Measurements from ENCODE around the gene SLC22A17.
A peak's percentile ranks its signal among the peaks of the same experiment; 100 is the strongest.
"Not testable (repeated sequence)": the region's sequence is repeated elsewhere in the genome, so short reads cannot be mapped to it uniquely, and the experiment has no call there.

The SLC22A17 gene

DNA sequence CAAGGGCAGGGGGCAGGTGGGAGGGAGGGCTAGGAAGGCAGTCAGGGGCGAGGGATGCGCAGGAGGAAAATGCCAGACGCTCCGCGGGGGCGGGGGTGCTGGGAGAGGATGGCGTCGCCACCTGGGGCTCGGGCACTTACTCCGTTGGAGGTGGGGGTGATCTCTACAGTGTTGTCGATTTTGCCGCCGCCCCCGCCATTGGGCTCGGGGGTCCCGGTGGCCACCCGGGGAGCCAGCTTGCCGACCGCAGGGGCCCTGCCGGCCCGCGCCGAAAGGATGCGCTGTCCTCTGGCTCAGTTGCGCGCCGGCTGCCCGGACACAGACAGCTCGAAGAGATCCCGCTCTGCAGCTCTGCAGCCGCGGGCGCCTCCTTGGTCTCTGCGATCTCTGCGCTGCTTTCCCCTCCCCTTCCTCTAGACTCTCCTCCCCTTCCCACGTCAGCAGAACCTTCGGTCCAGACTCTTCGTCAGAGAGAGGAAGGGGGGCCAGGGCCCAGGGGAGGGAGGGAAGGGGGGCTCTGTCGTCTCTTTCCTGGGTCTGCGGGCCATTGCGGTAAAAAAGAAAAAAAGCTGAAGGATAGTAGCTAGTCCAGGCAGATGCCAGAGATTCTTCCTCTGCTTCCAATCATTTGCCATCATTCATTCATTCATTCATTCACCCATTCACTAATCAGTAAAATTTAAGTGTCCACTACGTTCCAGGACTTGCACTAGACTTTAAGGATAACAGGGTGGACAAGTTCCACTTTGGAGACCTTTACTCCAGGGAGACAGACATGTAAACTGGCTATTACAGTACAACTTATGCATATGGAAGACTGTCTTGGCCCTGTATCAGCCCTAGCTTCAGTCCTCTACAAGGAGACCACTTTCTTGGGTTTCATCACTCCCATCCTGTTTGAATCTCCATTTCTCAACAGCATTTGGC lies at the start of gene SLC22A17:
Gene SLC22A17, minus strand, starts transcription at position 382 of the 927 bp plus-strand sequence.
- DNase-seq (ENCODE audit: low spot score) = peak; percentile 95

DNA sequence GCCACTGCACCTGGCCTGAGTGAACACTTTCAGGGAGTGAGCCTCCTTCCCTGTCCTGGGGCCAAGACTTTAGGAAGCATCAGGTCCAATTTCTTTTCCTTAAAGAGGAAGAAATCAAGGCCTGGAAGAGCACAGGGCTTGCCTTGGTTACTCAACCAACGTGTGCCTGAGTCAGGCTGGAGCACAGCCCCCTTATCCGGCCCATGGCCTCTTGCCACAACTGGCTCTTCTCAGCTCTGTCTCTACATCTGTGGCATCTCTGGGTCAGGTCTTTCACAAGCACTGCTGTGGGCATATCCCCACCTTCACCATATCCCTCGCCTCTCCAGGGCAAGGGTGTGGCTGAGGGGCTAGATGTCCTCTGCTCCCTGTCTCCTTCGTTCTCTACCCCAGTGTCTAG lies 48.6 kb upstream of the SLC22A17 start:
- no peak for DNase-seq (ENCODE audit: low spot score)

GRCh38 chr14:23400496-23401149 lies 47.9 kb upstream of the SLC22A17 start:
- DNase-seq (ENCODE audit: low spot score) = not testable (repeated sequence)

DNA sequence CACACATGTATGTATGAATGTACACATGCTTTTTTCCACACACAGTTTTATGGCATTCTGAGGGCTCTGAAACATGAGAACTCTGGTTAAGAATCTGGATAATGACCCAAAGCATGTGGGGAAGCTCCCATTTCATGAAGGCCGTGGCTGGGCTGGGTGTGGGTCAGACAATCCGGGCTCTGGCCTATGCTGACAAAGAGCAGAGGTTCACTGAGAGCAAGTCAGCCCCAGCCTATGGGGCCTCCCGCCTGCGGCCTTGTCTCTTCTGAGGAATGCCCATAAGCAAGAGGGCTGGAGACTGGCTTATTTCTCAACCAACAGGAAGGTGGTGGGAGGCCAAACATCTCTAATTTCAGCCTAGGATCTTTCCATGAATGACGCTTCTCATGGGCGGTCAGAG lies 46.9 kb upstream of the SLC22A17 start:
- no peak for DNase-seq (ENCODE audit: low spot score)

DNA sequence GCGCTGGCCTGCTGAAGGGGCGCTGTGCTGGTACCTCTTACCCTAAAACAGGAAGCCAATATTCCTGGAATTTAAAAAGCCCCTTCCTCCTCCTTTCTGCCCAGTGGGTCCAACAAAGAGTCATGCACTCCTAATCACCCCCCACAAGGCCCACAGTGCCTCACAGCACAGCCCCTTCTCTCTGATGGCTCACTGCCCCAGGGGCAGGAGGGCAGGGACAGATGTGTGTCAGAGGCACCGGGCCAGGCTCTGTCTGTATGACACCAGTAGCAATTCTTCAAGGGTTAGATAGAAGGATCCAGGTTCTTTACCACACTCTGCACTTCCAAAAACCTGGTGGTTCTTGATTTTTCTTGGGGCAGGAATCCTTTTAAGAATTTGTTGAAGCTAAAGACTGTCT lies 46.4 kb upstream of the SLC22A17 start:
- no peak for DNase-seq (ENCODE audit: low spot score)

DNA sequence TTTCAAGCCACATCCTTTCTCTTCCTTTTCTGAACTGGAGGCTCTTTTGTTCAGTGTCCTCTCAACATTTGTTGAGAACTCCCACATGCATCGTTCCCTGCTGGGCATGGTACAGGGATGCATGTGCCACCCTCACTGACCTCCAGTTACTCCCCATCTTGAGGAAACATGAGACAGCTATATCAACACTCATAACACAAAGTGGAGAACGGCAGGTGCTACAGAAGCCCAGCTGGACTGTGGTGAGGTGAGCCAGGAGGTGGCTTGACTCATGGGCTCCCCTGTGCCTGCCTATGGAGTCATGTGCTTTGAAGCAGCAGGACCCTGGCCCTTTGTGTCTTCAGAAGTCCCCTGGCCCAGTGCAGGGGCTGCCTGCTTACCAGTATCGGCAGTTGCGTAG lies 45.7 kb upstream of the SLC22A17 start:
- DNase-seq (ENCODE audit: low spot score) = no peak

DNA sequence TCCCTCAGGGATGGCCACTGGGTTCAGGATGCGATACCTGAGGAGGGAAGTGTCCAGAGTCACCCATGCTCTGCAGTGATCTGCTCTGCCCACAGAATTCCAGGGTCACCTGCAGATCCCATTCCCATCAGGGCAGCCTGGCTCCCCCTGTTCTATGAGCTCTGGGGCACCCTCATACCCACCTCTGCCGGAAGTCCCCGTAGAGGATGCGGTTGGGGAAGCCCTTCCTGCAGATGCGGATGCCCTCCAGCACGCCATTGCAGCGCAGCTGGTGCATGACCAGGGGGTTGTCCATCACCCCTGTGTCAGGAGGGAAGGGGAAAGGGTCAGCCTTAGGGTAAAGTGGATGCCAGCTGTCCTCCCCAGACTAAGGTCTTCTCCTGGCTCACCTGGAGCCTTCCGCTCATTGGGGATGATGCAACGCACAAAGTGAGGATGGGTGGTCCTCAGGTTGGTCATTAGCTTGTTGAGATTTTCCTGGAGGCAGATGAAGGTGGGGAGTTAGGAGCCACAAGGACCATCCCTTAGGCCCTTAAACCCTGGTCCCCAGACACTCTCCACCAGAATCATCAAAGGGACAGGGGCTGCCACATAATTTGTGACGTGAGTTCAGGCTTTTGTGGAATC lies 44.2 kb upstream of the SLC22A17 start:
- DNase-seq (ENCODE audit: low spot score) = no peak

DNA sequence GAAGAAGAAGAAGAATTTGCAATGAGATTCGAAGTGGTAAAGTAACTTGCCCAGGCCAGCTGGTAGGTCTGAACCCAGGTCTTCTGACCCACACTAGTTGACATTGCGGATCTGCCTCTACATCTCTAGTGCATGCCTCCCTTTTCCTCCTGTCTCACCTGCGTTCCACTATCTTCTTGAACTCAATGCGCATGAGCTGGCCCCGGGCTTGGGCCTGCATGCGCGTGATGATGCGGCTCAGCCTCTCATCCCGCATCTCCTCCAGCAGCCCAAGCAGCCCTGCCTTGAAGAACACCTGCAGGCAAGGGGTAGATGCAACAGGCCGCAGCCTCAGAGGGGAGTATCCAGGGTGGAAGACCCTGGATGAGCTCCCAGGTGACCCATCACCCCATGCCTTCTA lies 43.4 kb upstream of the SLC22A17 start:
- no peak for DNase-seq (ENCODE audit: low spot score)

DNA sequence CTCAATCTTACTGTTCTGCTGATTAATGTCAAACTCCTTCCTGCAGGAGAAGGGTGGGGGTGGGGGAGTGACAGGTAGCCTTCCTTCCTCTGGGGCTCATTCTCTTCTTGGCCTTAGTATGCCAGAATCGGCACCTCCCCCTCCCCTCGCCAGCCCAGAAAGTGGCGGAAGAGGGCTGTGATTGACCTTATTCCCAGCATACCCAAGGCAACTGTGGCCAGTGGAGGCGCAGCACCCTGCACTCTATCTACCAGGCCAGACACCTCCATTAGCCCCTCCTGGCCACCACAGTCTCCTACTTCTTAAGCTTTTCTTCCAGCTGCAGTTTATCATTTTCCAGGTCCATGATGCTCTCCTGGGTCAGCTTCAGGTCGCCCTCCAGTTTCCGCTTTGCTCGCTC lies 39.9 kb upstream of the SLC22A17 start:
- DNase-seq (ENCODE audit: low spot score) = no peak

GRCh38 chr14:23389871-23390270 lies 37.2 kb upstream of the SLC22A17 start:
- not testable (repeated sequence) for DNase-seq (ENCODE audit: low spot score)

- DNase-seq (ENCODE audit: low spot score) = no peak
Measured at GRCh38 chr14:23389396-23389795, 36.7 kb upstream of the SLC22A17 start.

DNA sequence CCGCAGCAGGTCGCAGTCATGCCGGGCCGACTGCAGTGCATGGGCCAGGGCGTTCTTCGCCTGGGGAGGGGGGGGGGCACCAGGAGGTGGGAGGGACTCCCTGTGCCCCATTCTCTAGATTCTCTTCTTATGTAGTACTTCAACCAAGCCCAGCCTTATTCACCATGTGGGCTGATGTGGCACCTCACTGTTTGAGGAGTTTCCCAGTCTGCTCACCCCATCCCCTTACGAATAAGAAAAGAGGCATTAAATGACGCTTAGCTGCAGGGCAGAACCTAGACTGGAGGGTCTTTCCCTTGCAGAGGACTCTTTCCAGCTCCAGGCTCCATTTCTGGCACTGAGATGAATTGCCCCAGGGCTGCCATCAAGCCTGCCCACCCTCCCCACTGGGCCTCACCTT lies 36.3 kb upstream of the SLC22A17 start:
- DNase-seq (ENCODE audit: low spot score) = no peak

- DNase-seq (ENCODE audit: low spot score) = no peak
Measured at GRCh38 chr14:23387916-23388882, 35.5 kb upstream of the SLC22A17 start.

- no peak for DNase-seq (ENCODE audit: low spot score)
Measured at GRCh38 chr14:23386999-23387398, 34.3 kb upstream of the SLC22A17 start.

DNA sequence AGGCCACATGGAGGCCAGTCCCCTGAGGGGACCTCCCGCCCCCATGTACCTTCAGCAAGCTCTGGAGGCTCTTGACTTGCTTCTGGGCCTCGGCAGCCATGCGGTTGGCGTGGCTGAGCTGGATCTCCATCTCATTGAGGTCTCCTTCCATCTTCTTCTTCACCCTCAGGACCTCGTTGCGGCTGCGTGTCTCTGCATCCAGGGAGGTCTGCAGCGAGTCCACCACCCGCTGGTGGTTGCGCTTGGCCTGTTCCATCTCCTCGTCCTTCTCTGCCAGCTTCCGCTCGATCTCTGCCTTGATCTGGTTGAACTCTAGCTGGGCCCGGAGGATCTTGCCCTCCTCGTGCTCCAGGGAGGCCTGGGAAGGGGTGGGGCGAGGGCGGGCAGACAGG lies 33.6 kb upstream of the SLC22A17 start:
- not testable (repeated sequence) for DNase-seq (ENCODE audit: low spot score)

DNA sequence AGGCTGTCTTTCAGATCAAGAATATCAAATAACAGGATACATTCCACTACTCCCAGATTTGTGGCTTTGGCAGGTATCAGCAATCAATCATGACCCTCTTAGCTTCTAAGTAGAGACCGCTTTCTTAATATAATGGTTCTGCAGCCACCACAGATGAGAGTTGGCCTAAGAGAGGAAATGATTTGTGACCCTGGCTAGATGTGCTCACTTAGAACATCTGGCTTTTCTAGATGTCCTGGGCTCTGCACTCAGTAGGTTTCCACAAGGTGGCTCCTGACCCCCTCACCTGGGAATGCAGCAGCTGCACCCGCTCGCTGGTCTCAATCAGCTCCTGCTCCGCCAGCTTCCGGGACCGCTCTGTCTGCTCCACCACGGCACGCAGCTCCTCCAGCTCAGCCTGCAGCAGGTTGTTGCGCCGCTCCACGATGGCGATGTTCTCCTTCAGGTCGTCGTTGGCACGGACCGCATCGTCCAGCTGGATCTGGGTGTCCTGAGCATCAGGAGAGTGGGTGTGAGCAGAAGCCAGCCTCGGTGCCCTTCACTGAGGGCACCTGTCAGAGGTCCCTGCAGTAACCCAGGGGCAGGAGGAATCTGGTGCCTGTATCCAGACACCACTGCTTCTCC lies 33.1 kb upstream of the SLC22A17 start:
- DNase-seq (ENCODE audit: low spot score) = no peak

DNA sequence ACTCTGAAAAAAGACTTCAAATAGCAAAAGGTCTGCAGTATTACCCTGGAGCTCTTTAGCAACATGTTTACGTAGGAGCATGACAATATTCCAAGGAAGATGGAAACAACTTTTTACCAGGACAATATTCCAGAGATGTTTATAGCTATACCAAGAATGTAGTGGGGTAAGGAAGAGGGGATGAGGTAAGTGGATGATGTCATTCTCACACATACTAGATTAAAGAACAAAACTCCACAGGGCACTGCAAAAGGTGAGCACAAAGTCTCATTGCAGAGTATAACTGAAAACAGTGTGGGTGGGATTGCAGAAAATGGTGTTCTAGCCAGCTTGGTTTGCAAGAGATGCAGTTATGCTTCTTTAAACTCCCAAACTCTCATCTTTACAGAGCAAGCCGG lies 32.6 kb upstream of the SLC22A17 start:
- DNase-seq (ENCODE audit: low spot score) = no peak

DNA sequence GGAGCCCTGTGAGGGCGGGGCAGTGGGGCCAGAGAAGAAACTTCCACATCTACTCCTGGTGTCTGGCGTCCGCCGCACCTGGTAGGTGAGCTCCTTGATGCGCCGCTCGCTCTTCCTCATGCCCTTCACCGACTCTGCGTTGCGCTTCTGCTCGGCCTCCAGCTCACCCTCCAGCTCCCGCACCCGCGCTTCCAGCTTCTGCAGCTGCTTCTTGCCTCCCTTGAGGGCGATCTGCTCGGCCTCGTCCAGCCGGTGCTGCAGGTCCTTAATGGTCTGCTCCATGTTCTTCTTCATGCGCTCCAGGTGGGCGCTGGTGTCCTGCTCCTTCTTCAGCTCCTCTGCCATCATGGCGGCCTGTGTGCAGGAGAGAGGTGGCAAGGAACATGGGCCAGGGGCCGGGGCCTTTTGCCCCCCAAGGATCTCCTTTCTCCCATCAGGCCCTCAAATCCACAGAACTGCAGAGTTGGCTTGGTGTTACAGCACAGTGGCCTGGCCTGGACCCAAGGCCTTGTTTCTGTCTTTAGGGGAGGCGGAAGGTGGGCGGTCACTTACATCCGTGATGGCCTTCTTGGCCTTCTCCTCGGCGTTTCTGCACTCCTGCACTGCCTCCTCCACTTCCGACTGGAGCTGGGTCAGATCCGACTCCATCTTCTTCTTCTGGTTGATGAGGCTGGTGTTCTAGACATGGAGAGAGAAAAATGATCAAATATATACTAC lies 31.8 kb upstream of the SLC22A17 start:
- DNase-seq (ENCODE audit: low spot score) = no peak

- DNase-seq (ENCODE audit: low spot score) = no peak
Measured at GRCh38 chr14:23382731-23383440, 30.2 kb upstream of the SLC22A17 start.

- no peak for DNase-seq (ENCODE audit: low spot score)
Measured at GRCh38 chr14:23382276-23382675, 29.6 kb upstream of the SLC22A17 start.
